Stimulated activated CD4-positive, alpha-beta T cell treated with anti-CD3 and anti-CD28 coated beads, Interleukin-4, amount 100 ng/mL, for 1 hour (primary cell): ENCODE data around the gene PHYHIPL.
"Not testable (repeated sequence)": the region's sequence is repeated elsewhere in the genome, so short reads cannot be mapped to it uniquely, and the experiment has no call there.

Experiments
- DNase-seq: peaks from one replicate; pipeline ENCODE4 v3.0.0-alpha.2; 2020

The PHYHIPL gene

GRCh38 chr10:59212301-59212798 is 35.9 kb downstream of the PHYHIPL start:
- no peak for DNase-seq

- no peak for DNase-seq
These were observed 37.7 kb downstream of the PHYHIPL start for GRCh38 chr10:59214160-59214559.

- DNase-seq, result no peak
These were observed 39.9 kb downstream of the PHYHIPL start for GRCh38 chr10:59216178-59216869.

GRCh38 chr10:59222788-59223187 is 46.3 kb downstream of the PHYHIPL start:
- DNase-seq, result no peak

- DNase-seq, result not testable (repeated sequence)
These were observed 47.2 kb downstream of the PHYHIPL start for GRCh38 chr10:59223597-59223996.

GRCh38 chr10:59225211-59225610 is 48.8 kb downstream of the PHYHIPL start:
- no peak for DNase-seq

- no peak for DNase-seq
These were observed 50.8 kb downstream of the PHYHIPL start for GRCh38 chr10:59227136-59227673.

- DNase-seq, result no peak
These were observed 53.0 kb downstream of the PHYHIPL start for GRCh38 chr10:59229441-59229840.

- DNase-seq, result no peak
These were observed 57.8 kb downstream of the PHYHIPL start for GRCh38 chr10:59234194-59234593.

GRCh38 chr10:59234816-59235429 is 58.5 kb downstream of the PHYHIPL start:
- no peak for DNase-seq

GRCh38 chr10:59236064-59236697 is 59.7 kb downstream of the PHYHIPL start:
- no peak for DNase-seq

GRCh38 chr10:59237775-59238174 is 61.3 kb downstream of the PHYHIPL start:
- no peak for DNase-seq

- not testable (repeated sequence) for DNase-seq
These were observed 62.7 kb downstream of the PHYHIPL start for GRCh38 chr10:59239108-59239507.

GRCh38 chr10:59240582-59241183 is 64.2 kb downstream of the PHYHIPL start:
- no peak for DNase-seq

- no peak for DNase-seq
These were observed 65.6 kb downstream of the PHYHIPL start for GRCh38 chr10:59242057-59242456.

- DNase-seq, result no peak
These were observed 66.5 kb downstream of the PHYHIPL start for GRCh38 chr10:59242991-59243390.

- DNase-seq, result no peak
These were observed 67.3 kb downstream of the PHYHIPL start for GRCh38 chr10:59243611-59244195.

- no peak for DNase-seq
These were observed 68.4 kb downstream of the PHYHIPL start for GRCh38 chr10:59244871-59245270.

GRCh38 chr10:59245686-59246085 is 69.2 kb downstream of the PHYHIPL start:
- DNase-seq, result no peak

- no peak for DNase-seq
These were observed 76.0 kb downstream of the PHYHIPL start for GRCh38 chr10:59252491-59252890.

- DNase-seq, result no peak
These were observed 79.0 kb downstream of the PHYHIPL start for GRCh38 chr10:59255463-59255862.

- DNase-seq, result no peak
These were observed 80.8 kb downstream of the PHYHIPL start for GRCh38 chr10:59257224-59257623.

GRCh38 chr10:59258890-59259289 is 82.4 kb downstream of the PHYHIPL start:
- no peak for DNase-seq
